Activated CD4-positive, alpha-beta T cell treated with anti-CD3 and anti-CD28 coated beads, Interleukin-10, Interleukin-2, amounts not matched to agents 100 ng/mL and 50 ng/mL, durations not matched to agents 16 hours and 8 hours (primary cell): ENCODE data around the gene PROZ.

Experiments
- DNase-seq: peaks from one replicate; pipeline ENCODE4 v3.0.0-alpha.2; 2020

The PROZ gene

DNA sequence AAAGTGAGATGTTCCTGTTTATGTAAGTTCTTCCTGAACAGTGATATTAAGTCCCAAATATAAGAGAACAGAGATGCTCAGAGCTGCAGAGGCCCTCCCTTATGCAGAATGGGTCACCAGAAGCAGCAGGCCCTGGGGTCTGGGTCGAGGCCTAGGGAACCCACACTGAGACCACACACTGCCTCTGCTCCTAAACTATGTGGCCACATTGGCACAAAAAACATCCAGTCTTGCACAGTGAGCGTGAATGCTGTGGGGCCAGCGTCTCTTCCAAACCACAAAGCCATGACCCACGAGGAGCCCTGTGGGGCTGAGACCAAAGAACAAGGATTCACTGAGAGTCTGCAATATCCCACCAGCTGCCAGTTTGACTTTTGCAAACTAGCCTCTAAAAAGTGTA lies 23.6 kb downstream of the PROZ start:
- no peak for DNase-seq

DNA sequence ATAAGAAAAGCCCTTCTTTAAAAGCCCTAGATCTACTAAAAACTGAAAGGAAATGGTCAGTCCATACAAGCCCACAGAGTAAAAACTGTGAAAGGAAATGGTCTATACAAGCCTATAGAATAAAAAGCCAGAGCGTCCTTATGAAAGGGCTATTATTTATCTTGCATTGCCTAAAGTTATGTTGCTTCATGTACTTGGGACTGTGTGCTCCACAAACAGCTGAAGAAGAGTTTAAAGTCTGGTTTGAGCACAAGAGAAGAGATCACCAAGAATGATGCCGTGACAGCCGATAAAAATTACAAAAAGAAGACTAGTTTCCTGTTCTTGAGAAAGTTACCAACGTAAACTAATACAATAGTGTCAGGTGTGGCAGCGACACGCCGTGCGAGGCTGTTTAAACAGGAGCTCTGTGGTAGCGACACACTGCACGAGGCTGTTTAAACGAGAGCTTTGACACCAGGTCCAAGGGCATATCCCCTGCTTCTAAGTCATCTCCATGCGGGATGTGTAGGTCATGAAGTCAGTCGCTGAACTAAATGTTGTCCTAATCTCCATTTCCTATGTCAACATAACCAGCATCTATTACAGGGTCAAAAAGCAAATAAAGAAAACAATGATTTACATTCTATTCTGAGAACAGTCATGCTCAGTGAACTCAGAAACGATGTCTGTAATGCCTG lies 25.1 kb downstream of the PROZ start:
- no peak for DNase-seq

DNA sequence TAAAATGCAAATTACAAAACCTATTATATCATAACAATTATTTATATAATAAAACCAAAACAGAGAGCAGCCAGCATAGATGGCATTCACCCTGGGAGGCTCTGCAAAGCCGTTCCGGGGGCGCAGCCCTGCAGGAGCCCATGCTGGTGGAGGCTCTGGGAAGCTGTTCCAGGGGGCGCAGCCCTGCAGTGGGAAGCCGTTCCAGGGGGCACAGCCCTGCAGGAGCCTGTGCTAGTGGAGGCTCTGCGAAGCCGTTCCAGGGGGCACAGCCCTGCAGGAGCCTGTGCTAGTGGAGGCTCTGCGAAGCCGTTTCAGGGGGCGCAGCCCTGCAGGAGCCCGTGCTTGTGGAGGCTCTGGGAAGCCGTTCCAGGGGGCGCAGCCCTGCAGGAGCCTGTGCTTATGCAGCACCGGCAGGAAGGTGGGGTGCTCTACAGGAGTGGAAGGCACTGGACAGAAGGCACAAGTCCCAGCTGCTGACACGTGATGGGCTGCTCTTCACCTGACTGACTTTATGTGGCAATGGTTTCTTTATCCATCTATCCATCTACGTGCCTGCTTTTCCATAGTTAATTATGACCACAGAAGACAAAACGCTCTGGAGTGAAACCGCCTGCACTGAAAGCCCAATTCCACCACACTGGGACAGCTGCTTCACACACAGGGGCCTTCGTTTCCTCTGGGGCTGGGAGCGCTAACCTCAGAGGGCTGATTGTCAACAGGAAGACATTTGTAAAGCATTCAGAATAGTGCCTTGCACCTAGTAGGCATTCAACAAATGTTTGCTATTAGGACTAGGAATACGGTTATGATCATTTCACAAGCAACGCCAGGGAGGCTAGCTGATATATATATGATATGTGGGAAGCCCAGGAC lies 26.4 kb downstream of the PROZ start:
- peak; percentile 34 for DNase-seq

DNA sequence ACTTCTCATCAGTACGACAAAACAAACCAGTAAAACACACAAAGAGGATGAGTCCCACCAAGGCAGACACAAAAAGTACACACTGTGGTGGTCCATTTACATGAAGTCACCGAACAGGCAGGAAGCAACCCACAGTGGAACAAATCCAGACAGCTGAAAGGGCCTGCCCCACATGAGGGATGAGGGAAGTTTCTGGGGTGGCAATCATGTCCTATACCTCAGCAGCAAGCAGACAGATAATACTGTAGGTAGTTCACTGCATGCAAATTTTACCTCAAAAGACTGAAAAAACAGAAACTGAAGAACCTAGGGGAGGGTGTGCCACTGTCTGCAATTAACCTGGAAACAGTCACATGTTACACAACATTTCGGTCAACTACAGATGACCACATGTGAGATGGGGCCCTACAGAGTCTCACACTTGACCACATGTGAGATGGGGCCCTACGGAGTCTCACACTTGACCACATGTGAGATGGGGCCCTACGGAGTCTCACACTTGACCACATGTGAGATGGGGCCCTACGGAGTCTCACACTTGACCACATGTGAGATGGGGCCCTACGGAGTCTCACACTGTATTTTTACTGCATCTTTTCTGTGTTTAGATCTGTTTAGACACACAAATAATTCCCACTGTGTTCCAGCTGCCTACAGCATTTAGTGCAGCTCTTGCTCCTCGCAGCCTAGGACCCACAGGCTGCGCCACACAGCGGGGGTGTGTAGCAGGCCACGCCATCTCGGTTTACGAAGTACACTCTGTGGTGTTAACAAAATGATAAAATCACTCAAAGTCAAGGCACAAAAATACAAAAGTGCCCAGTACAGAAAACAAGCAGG lies 27.8 kb downstream of the PROZ start:
- peak; percentile 20 for DNase-seq

DNA sequence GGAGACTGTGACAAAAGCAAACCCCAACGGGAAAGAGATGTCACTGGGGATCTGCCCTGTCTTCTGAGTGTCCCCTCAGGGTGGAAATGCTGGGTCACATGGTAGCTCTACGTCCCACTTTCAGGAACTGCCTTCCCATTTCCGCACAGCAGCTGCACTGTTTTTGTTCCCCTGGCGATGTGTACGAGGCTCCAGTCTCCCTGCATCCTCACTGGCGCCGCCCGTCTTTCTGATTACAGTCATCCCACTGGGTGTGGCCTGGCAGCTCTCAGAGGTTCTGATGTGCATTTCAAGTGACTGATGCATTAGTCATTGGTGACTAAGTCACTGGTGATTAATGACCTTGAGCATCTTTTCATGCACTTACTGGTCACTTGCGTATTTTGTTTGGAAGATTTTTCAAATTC lies 28.8 kb downstream of the PROZ start:
- peak; percentile 71 for DNase-seq

DNA sequence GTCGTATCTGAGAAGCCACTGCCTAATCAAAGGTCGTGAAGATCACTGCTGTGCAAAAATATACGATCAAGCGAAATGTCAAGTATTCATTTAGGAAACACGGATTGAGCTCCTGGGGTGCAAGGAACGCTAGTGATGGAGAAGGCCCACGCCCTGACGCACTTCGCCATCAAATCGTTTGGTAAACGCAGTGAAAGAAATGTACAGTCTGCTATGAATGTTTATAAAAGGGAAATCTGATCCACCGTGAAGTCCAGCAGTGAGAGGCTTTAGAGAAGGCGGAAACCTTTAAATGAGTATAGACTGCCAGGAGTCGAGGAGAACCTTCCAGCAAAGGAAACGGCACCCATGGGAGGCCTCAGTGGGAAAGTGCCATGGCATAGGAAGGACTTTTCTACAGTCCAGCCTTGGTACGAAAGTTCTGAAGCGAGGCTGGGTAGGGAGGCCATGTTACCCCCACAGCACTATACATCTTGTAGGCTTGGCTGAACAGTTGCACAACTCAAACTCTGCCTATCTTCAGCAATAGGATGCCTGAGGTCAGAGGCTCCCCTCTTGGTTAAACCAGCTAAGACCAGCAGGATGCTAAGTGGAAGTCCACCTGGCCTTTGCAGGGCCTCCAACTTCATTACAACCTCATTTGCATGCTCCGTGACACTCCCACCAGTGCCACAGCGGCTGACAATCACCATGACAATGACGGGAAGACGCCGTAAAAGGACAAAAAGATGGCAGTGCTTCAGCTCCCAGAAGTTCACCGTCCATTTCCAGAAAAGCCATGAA lies 29.6 kb downstream of the PROZ start:
- no peak for DNase-seq

DNA sequence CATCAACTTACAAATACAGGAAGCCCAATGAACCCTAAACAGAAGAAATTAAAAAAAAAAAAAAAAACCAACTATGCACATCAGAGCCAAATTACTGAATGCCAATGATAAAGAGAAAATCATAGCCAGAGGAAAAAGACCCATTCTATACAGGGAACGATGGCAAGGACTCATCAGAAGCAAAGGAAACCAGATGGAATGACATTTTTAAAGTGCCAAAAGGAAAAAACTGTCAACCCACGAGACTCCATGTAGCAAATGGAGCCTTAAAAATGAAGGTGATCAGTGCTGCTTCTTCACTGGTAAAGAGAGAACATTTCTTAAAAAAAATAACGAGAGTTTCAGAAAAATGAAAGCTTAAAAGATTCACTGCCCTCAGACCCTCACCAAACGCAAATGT lies 31.7 kb downstream of the PROZ start:
- DNase-seq = no peak

DNA sequence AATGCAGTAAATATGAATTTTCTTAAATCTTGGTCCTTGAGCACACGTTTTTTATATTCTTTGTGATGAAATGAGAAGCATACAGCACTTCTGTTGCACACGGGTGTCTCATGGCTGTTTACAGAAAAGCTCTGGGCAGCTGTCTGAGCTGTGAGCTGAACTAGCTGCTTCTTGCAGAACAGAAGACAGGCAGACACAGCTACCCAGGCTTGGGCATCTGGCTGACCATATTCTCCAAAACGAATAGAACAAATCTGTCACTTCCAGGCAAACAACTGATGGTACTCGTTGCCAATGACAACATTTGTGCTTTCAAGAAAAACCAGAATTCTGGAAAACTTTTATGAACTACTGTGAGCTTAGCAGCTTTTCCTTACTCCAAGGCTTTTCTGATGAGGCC lies 33.8 kb downstream of the PROZ start:
- DNase-seq = no peak

DNA sequence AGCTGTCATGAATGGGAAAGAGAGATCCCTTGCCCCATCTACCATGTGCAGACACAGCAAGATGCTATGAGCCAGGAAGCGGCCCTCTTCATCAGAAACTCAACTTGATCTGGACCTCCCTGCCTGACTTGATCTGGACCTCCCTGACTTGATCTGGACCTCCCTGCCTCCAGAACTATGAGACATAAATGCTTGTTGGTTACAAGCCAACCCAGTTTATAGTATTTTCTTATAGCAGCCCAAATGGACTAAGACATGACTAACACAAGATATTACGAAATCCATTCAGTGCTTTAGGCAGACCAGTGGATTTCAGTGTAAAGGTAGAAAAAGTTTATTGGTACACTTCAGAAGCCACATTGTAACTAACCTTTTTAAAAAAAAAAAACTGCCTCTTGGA lies 34.5 kb downstream of the PROZ start:
- DNase-seq = no peak

DNA sequence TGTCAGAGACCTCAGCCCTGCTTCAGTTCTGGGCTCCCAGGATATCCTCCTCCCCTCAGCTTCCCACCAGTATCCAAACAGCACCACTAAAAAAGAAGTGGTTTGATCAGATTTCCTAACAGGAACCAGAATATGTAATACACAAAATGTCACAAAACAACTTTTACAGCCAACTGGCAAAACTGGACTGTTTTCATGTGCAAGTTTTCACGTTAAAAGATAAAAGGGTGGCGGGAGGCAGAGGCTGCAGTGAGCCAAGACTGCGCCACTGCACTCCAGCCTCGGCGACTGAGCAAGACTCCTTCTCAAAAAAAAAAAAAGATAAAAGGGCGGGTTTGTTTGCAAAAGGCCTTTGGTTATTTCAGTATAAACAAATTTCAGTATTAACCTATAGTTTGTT lies 36.9 kb downstream of the PROZ start:
- no peak for DNase-seq

DNA sequence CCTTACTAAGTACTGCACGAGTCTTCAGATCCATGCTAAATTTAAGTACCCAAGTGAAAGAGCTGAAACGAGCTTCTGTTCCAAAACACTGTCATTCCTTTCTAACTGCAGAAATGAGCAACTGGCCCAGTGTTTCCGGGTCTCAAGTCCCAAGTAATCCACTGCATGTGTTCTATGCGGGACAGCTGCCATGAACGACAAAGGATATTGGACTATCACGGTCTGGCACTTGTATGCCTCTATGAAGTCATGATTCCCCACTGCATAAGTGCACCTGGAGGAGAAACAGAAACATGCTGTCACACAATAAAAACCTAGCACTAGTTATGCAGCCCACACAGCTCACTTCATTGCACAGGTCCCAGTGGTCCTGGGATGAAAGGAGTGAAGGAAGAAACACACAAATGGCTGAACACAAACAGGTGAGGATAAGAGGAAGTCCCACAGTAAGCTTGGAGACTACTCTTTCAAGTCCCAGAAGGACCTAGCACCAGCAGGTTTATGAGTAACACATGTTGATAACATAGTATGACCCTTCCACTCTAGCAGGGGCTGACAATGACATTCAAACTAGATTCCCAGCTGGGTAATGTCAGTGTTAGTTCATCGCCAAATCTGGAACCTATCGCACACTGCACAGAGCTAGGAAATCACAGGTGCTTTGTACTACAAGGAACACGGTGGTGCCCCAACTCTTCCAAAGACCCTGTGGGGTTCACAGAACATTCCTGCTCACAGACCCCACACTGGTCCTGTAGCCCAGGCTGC lies 38.7 kb downstream of the PROZ start:
- DNase-seq = no peak

DNA sequence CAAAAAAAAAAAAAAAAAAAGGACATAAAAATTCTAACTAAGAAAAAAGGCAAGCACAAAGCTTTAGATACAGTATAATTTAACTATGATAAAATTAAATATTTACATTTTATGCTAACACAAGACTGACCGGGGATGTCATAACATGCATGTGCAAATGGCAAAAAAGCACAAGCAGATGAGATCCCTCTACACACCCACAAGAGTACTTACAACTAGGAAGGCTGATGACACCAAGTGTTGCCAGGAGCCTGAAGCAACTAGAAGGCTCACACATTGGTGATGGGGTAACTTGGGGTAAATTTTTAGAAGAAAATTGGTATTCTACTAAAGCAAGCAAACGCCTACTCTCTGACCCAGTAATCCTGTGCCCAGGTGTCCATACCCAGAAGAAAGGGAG lies 43.4 kb downstream of the PROZ start:
- DNase-seq = no peak

DNA sequence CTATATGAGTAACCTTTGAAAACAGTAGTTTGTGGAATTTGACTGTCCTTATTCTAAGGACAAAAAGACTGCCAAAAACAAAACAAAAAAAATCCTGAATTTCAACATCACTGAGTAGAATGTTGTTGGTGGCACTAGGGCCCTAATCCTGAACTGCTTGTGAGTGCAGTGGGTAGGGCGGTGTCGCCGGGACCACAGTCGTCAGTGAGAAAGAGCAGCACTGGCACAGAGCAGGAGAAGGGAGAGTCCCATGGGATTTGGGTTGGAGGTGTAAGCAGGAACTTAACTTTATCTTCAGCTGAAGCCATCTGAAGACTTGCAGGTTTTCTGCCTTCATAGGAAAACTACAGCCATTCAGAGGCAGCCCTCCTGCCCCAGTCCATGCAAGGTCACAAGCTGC lies 44.5 kb downstream of the PROZ start:
- DNase-seq = no peak

DNA sequence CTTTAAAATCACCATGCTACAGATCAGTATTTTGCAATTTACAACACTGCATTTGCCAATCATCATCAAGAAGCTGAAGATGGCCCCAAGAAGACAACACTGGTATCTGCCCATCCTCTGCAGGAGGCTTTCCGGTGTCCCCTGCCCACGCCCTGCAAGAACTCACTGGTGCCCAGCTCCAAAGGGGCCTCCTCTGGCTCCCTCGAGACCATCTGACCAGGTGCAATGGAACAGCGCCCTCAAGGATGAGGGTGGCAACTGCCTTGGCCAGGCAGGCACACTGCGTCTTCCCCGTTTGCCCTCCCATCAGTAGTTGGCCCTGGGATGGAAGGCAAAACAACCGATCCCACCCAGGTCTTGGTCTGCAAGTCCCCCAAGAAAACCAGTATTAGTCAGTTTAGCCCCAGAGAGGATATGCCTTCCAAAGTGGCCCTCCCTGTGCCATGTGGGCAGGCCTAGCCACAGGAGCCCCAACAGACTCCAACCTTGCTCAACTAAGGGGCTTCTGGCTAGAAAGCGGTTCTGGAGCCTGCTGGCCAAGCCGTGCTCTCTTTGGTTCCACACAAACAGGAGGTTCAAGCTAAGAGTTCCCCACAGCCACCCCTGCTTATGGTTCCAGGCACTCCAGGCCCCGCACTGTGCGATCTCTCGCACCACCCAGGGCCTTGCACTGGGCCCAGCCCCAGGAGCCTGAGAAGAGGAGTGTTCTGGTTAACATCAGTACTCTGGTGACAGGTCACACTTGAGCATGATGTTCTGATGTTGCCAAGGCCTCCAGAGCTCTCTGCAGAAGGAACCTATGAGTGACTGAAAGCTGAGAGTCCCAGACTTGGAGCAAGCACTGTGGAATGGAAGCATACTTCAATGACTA lies 45.3 kb downstream of the PROZ start:
- no peak for DNase-seq

DNA sequence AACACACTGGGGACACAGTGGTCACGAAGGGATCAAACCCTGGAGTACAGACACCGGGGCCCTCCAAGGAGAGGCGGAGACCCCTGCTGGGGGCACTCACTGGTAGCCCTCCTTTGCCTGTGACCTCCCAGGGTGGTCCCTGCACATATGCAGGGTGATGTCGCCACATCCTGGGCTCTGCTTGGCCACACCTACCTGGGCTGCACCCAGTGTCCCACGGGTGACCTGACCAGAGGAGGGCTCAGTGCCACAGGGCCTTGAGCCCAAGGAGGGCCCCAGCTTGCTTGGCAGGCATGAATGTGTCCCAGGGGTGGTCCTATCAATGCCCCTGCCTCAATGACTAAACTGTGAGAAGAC lies 45.9 kb downstream of the PROZ start:
- no peak for DNase-seq

DNA sequence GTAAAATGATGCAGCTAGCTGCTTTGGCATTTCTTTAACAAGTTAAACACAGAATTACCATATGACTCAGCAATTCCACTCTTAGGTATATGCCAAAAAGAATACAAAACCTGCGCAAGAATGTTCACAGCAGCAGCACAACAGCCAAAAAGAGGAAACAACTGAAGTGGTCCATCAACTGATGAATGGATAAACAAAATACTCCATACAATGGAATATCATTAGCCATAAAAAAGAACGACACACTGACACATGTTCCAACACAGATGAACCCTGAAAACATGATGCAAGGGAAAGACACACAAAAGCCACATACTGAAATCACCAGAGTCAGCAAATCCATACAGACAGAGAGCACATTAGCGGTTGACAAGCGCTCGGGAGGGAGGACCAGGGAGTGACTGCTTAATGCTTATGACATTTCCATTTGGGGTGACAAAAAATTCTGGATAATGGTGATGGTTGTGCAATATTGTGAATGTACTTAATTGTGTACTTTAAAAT lies 47.0 kb downstream of the PROZ start:
- peak; percentile 42 for DNase-seq

DNA sequence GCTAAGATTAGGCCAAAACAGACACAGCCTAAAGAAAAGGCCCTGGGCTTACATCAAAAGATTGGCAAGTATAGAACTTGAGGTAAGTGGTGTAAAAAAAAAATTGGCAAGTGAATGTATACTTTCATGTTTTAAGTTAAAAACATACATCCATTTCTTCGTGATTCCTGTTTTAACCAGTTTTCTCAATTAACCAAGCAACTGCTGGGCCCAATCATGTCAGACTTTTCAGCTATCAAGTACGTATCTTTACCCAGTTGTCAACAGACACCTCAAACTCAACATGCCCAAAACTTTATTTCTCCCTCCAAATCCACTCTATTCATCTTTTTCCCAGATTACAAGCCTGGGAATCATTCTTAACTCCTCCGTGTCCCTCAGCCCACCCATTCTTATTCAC lies 49.0 kb downstream of the PROZ start:
- no peak for DNase-seq

DNA sequence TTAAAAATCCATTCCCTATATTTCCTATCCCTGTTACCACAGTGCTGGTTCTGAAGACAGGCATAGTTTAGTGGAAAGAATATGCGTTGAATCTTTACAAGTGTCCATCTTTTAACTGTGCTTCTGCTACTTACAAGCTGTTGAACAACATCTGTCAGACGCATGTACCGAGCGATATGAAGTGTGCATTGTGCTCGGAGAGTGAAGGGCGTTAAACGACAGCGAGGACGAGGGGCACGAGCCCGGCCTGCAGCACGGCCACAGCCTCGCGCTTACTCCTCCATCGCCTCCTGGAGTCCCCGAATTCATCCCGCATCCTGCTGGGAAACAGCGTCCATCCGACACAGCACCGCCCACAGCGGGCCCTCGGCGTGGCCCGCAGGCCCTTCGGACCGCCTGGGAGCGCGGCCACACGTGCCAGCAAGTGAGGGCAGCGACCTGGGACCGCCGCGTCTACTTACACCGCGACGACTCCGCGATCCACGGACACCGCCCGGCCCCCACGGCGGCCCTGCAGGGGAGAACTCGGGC lies 49.5 kb downstream of the PROZ start:
- DNase-seq = peak; percentile 29

DNA sequence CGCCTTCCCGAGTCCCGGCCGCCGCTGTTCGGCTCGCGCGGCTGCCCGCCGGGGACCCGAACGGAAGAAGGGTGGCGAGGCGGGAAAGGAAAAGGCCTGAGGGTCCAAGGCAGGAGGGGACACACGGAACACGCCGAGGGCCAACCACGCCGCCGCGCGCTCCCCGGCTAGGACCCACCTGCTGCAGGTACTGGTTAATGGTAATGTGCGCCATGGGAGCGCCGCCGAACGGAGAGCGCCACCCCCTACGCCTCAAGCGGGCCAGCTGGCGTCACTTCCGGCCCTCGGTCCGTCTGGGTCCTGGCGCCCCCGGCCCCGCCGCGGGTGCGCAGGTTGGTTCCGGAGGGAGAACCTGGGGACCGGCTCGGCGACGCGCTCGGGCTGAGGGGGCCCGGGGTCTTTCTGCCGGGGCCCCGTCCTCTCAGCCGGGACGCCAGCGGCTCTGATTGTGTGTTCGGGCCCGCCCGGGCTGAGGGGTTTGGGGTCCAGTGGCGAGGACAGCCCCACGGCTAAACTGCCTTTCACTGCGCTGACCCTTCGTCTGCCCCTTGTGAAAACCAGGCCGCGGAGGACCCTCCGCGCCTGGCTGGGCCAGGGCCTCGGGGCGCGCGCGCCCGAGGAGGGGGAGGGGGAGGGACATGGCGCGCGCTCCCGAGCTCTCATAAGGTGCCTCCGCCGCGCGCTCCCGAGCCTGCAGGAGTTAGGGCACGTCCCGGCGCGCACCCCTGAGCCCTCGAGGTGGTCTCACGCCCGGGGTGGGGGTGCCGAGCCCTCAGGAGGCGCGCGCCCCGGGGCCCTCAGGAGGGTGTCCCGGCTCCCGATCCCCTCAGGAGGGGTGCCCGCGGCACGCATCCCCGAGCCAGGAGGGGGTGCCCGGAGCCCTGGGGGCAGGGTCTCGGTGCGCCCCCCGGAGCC lies 50.2 kb downstream of the PROZ start, which contains the start of gene PCID2:
Gene PCID2 (minus strand): TSS at position 249 of the 915 bp plus-strand sequence. CDS start 35 bp downstream, at position 214.
- peak; percentile 94 for DNase-seq
